GM12874 (cell line): ENCODE measurements around the gene GLG1.
"Not testable (repeated sequence)": the region's sequence is repeated elsewhere in the genome, so short reads cannot be mapped to it uniquely, and the experiment has no call there.

Experiments
- CTCF ChIP-seq: IDR thresholded peaks from 2 replicates; pipeline ENCODE4 v1.5.1; 2011; ENCODE audit warnings: low read depth, mild to moderate bottlenecking, control low read depth, low read length, moderate library complexity; ENCODE audit not compliant: insufficient read depth

Gene GLG1

DNA sequence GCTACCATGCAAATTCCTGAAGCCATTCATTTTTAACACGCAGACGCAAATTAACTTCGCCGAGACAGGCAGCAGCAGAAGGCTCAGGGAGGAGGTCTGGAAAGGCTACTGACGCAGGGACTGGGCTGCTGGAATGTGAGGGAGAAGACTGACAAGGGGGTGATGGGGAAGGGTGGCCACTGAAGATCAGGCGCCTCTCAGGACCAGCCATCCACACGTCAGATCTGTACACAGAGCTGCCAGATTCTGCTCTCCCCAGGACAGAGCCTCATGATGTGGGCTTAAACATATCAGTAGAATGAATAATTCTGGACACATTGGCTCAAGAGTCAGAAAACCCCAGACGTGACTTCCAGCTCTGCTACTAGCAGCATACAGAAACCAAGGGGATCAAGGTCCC is 160.0 kb downstream of the GLG1 start:
- no peak for TF ChIP-seq CTCF

DNA sequence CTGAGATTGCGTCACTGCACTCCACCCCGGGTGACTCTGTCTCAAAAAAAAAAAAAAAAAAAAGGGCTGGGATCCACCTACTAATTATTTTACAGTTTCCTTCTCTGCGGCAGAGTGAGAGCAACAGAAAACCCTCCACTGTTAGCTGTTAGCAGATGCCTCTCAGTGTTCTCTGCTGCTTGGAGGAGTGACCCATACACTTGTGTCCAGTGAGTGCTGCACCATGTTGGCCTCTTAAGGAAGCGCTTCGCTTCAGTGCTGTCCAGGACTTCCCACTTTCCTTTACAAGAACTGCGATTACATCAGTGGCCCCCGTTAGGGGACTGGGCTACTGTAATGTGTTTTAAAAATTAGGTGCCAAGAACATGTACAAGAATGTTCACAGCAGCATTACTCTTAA is 167.2 kb downstream of the GLG1 start:
- TF ChIP-seq CTCF, result no peak

GRCh38 chr16:74438492-74438979 is 168.4 kb downstream of the GLG1 start:
- no peak for TF ChIP-seq CTCF

- TF ChIP-seq CTCF, result no peak
These were observed 175.4 kb downstream of the GLG1 start for GRCh38 chr16:74431516-74431915.

DNA sequence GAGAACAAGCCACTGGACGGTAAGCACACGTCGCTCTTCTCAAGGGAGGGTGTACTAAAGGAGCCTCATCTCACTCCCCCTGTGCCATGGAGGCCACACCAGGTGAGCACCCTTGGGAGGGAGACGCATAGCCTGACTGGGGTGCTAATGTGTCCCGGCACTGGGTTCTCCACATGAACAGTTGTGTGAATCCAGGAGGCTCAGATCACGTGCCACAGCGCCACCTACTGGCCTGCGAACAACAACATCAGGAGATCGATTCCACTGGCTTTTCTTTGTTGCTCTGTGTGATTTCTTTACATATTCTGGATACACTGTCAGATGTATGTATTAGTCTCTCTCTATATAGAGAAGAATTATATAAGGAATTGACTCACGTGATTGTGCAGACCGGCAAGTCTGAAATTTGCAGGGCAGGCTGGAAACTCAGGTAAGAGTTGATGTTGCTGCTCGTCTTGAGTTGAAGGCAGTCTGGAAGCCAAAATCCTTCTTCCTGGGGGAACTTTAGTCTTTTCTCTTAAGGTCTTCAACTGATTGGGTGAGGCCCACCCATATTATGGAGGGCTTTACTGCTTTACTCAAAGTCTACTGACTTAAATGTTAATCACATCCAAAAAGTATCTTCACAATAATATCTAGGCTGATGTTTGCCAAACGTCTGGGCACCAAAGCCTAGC is 176.7 kb downstream of the GLG1 start:
- TF ChIP-seq CTCF, result peak; percentile 67

- TF ChIP-seq CTCF, result not testable (repeated sequence)
These were observed 186.1 kb downstream of the GLG1 start, which contains the start of gene CLEC18B for GRCh38 chr16:74420612-74421481. CLEC18B (minus strand) TSS chr16:74421478; CDS start chr16:74421270, 208 bp downstream.
